ENCODE results near the gene MYORG.

DNA sequence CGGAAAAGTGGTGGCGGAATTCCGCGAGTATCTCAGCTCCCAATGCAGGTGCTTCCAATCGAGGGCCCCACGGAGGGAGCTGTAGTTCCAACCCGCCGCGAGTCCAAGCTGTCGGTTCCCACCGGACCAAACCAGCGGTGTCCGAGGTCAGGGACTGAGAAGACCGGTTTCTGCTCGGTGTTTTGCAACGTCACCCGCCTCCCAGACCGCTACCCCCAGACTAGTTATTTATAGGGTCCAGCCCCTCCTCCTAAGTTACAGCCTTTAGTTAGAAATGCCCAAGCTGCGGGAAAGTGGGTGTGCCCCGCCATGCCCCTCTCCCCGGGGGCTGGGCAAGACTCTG is 677 bp upstream of the MYORG start:
- TF ChIP-seq, protein P1, sequence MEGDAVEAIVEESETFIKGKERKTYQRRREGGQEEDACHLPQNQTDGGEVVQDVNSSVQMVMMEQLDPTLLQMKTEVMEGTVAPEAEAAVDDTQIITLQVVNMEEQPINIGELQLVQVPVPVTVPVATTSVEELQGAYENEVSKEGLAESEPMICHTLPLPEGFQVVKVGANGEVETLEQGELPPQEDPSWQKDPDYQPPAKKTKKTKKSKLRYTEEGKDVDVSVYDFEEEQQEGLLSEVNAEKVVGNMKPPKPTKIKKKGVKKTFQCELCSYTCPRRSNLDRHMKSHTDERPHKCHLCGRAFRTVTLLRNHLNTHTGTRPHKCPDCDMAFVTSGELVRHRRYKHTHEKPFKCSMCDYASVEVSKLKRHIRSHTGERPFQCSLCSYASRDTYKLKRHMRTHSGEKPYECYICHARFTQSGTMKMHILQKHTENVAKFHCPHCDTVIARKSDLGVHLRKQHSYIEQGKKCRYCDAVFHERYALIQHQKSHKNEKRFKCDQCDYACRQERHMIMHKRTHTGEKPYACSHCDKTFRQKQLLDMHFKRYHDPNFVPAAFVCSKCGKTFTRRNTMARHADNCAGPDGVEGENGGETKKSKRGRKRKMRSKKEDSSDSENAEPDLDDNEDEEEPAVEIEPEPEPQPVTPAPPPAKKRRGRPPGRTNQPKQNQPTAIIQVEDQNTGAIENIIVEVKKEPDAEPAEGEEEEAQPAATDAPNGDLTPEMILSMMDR (IDR thresholded peaks at IDR 0.05) = no peak
- TF ChIP-seq POLR2AphosphoS5 (IDR thresholded peaks at IDR 0.05; ENCODE audit: insufficient read depth in 1 of 2, low read depth in 1 of 2) = no peak

All from vagina (tissue), 2 donors.